G401 (cell line): ENCODE results near the gene UBB. TPM values are rescaled to one million over a fixed set of nuclear protein-coding genes. Genes with fewer than 3 reads are reported as not detected.

Source experiments
- total RNA-seq: library from RNA; depleted of rRNA; stranded (reverse); fragments of >200 nt; shearing (Covaris generic); gene quantifications from 2 replicates; pipeline ENCODE4 v1.2.3, GENCODE V29; 2014; rRNA removed

UBB gene
- total RNA-seq, 1 experiment from 2014 or later, result 707 TPM

Other genes starting within 250 kb of the UBB start
- gene NCOR1, start 165.6 kb upstream of the UBB start, total RNA-seq, result 58.9 and 61.2 TPM in 2 replicates
- 11.0 and 29.6 TPM in 2 replicates for gene PIGL, start 163.9 kb upstream of the UBB start, total RNA-seq
- gene CENPV, start 27.6 kb upstream of the UBB start, total RNA-seq, result 44.6 and 46.7 TPM in 2 replicates
- gene TRPV2, start 34.5 kb downstream of the UBB start, total RNA-seq, result 41.8 and 47.6 TPM in 2 replicates
- gene LRRC75A, start 111.1 kb downstream of the UBB start, total RNA-seq, result 0.24 and 0.86 TPM in 2 replicates
- 2.6 and 7.6 TPM in 2 replicates for gene ZNF287, start 188.1 kb downstream of the UBB start, total RNA-seq